Activated naive CD4-positive, alpha-beta T cell treated with anti-CD3 and anti-CD28 coated beads, Interleukin-2, amount 50 U/mL, for 24 hours (primary cell): Measurements from ENCODE around the gene DOCK8.

Experiments used
- H3K27ac Mint-ChIP-seq: one replicate; pipeline ENCODE4 v1.8.0; 2021; ENCODE audit warnings: mild to moderate bottlenecking, mixed read lengths
- H3K27me3 Mint-ChIP-seq: one replicate; pipeline ENCODE4 v1.8.0; 2021; ENCODE audit warnings: mixed read lengths
- H3K36me3 Mint-ChIP-seq: one replicate; pipeline ENCODE4 v1.8.0; 2021; ENCODE audit warnings: mixed read lengths
- H3K4me1 Mint-ChIP-seq: one replicate; pipeline ENCODE4 v1.8.0; 2021; ENCODE audit warnings: mixed read lengths
- H3K4me3 Mint-ChIP-seq: one replicate; pipeline ENCODE4 v1.8.0; 2021; ENCODE audit warnings: mild to moderate bottlenecking, mixed read lengths
- H3K9me3 Mint-ChIP-seq: one replicate; pipeline ENCODE4 v1.8.0; 2021; ENCODE audit warnings: mixed read lengths

Gene DOCK8

GRCh38 chr9:347667-348292 is 133.1 kb downstream of the DOCK8 start:
- Mint-ChIP-seq H3K4me1 (peaks cover 42% of the 10 kb centered on the region), H3K36me3 (peaks cover 15% of the 10 kb centered on the region), H3K9me3 (no peaks in the 10 kb centered on the region), H3K27me3 (no peaks in the 10 kb centered on the region), H3K27ac (peak overlapping the region; percentile 60), H3K4me3 (no peak overlapping the region)

- H3K27ac Mint-ChIP-seq: peak overlapping the region; percentile 93
- H3K4me3 Mint-ChIP-seq: no peak overlapping the region
- no peaks in the 10 kb centered on the region for H3K9me3 Mint-ChIP-seq
- peaks cover 59% of the 10 kb centered on the region for H3K4me1 Mint-ChIP-seq
- H3K27me3 Mint-ChIP-seq: no peaks in the 10 kb centered on the region
- peaks cover 12% of the 10 kb centered on the region for H3K36me3 Mint-ChIP-seq
Measured at GRCh38 chr9:350384-350783, 135.7 kb downstream of the DOCK8 start.

- peaks cover 70% of the 10 kb centered on the region for H3K4me1 Mint-ChIP-seq
- H3K9me3 Mint-ChIP-seq: no peaks in the 10 kb centered on the region
- H3K36me3 Mint-ChIP-seq: peaks cover 13% of the 10 kb centered on the region
- no peaks in the 10 kb centered on the region for H3K27me3 Mint-ChIP-seq
- no peak overlapping the region for H3K4me3 Mint-ChIP-seq
- H3K27ac Mint-ChIP-seq: peak overlapping the region; percentile 20
Measured at GRCh38 chr9:351916-352315, 137.3 kb downstream of the DOCK8 start.

GRCh38 chr9:353077-353476 is 138.4 kb downstream of the DOCK8 start:
- Mint-ChIP-seq H3K4me1 (peaks cover 65% of the 10 kb centered on the region), H3K9me3 (no peaks in the 10 kb centered on the region), H3K4me3 (no peak overlapping the region), H3K36me3 (peaks cover 12% of the 10 kb centered on the region), H3K27me3 (no peaks in the 10 kb centered on the region), H3K27ac (peak overlapping the region; percentile 41)

GRCh38 chr9:354453-354852 is 139.8 kb downstream of the DOCK8 start:
- H3K4me3 Mint-ChIP-seq: no peak overlapping the region
- H3K4me1 Mint-ChIP-seq: peaks cover 56% of the 10 kb centered on the region
- peak overlapping the region; percentile 19 for H3K27ac Mint-ChIP-seq
- peaks cover 11% of the 10 kb centered on the region for H3K36me3 Mint-ChIP-seq
- no peaks in the 10 kb centered on the region for H3K9me3 Mint-ChIP-seq
- no peaks in the 10 kb centered on the region for H3K27me3 Mint-ChIP-seq

- Mint-ChIP-seq H3K36me3 (peaks cover 9% of the 10 kb centered on the region), H3K9me3 (no peaks in the 10 kb centered on the region), H3K4me3 (no peak overlapping the region), H3K4me1 (peaks cover 30% of the 10 kb centered on the region), H3K27me3 (no peaks in the 10 kb centered on the region), H3K27ac (peak overlapping the region; percentile 31)
Measured at GRCh38 chr9:357560-357959, 142.9 kb downstream of the DOCK8 start.

GRCh38 chr9:362561-363273 is 148.1 kb downstream of the DOCK8 start:
- no peak overlapping the region for H3K4me3 Mint-ChIP-seq
- peaks cover 14% of the 10 kb centered on the region for H3K36me3 Mint-ChIP-seq
- no peaks in the 10 kb centered on the region for H3K27me3 Mint-ChIP-seq
- H3K4me1 Mint-ChIP-seq: peaks cover 4% of the 10 kb centered on the region
- H3K9me3 Mint-ChIP-seq: no peaks in the 10 kb centered on the region
- H3K27ac Mint-ChIP-seq: no peak overlapping the region

GRCh38 chr9:363274-363612 is 148.6 kb downstream of the DOCK8 start:
- Mint-ChIP-seq H3K36me3 (peaks cover 14% of the 10 kb centered on the region), H3K4me1 (peaks cover 4% of the 10 kb centered on the region), H3K9me3 (no peaks in the 10 kb centered on the region), H3K27ac (no peak overlapping the region), H3K4me3 (no peak overlapping the region), H3K27me3 (no peaks in the 10 kb centered on the region)

GRCh38 chr9:365436-365835 is 150.8 kb downstream of the DOCK8 start:
- Mint-ChIP-seq H3K4me1 (peaks cover 4% of the 10 kb centered on the region), H3K4me3 (no peak overlapping the region), H3K27ac (no peak overlapping the region), H3K9me3 (no peaks in the 10 kb centered on the region), H3K36me3 (peaks cover 14% of the 10 kb centered on the region), H3K27me3 (no peaks in the 10 kb centered on the region)

- H3K27ac Mint-ChIP-seq: no peak overlapping the region
- no peaks in the 10 kb centered on the region for H3K27me3 Mint-ChIP-seq
- H3K4me1 Mint-ChIP-seq: peaks cover 4% of the 10 kb centered on the region
- H3K36me3 Mint-ChIP-seq: peaks cover 18% of the 10 kb centered on the region
- H3K9me3 Mint-ChIP-seq: no peaks in the 10 kb centered on the region
- no peak overlapping the region for H3K4me3 Mint-ChIP-seq
Measured at GRCh38 chr9:366620-367019, 152.0 kb downstream of the DOCK8 start.

GRCh38 chr9:370086-370485 is 155.4 kb downstream of the DOCK8 start:
- H3K4me1 Mint-ChIP-seq: no peaks in the 10 kb centered on the region
- H3K9me3 Mint-ChIP-seq: no peaks in the 10 kb centered on the region
- H3K4me3 Mint-ChIP-seq: no peak overlapping the region
- H3K27me3 Mint-ChIP-seq: no peaks in the 10 kb centered on the region
- H3K36me3 Mint-ChIP-seq: peaks cover 21% of the 10 kb centered on the region
- H3K27ac Mint-ChIP-seq: no peak overlapping the region

GRCh38 chr9:371349-371748 is 156.7 kb downstream of the DOCK8 start:
- H3K4me1 Mint-ChIP-seq: no peaks in the 10 kb centered on the region
- no peaks in the 10 kb centered on the region for H3K27me3 Mint-ChIP-seq
- H3K9me3 Mint-ChIP-seq: no peaks in the 10 kb centered on the region
- no peak overlapping the region for H3K4me3 Mint-ChIP-seq
- peak overlapping the region; percentile 60 for H3K27ac Mint-ChIP-seq
- H3K36me3 Mint-ChIP-seq: peaks cover 23% of the 10 kb centered on the region

GRCh38 chr9:372128-372527 is 157.5 kb downstream of the DOCK8 start:
- peaks cover 4% of the 10 kb centered on the region for H3K4me1 Mint-ChIP-seq
- no peak overlapping the region for H3K27ac Mint-ChIP-seq
- no peaks in the 10 kb centered on the region for H3K27me3 Mint-ChIP-seq
- no peaks in the 10 kb centered on the region for H3K9me3 Mint-ChIP-seq
- H3K36me3 Mint-ChIP-seq: peaks cover 22% of the 10 kb centered on the region
- no peak overlapping the region for H3K4me3 Mint-ChIP-seq

- peak overlapping the region; percentile 68 for H3K27ac Mint-ChIP-seq
- H3K4me1 Mint-ChIP-seq: peaks cover 12% of the 10 kb centered on the region
- H3K4me3 Mint-ChIP-seq: no peak overlapping the region
- peaks cover 23% of the 10 kb centered on the region for H3K36me3 Mint-ChIP-seq
- no peaks in the 10 kb centered on the region for H3K9me3 Mint-ChIP-seq
- no peaks in the 10 kb centered on the region for H3K27me3 Mint-ChIP-seq
Measured at GRCh38 chr9:373759-374206, 159.1 kb downstream of the DOCK8 start.

GRCh38 chr9:374736-375135 is 160.1 kb downstream of the DOCK8 start:
- Mint-ChIP-seq H3K27me3 (no peaks in the 10 kb centered on the region), H3K36me3 (peaks cover 26% of the 10 kb centered on the region), H3K4me1 (peaks cover 12% of the 10 kb centered on the region), H3K27ac (no peak overlapping the region), H3K9me3 (no peaks in the 10 kb centered on the region), H3K4me3 (no peak overlapping the region)

- H3K27me3 Mint-ChIP-seq: no peaks in the 10 kb centered on the region
- no peak overlapping the region for H3K27ac Mint-ChIP-seq
- H3K4me3 Mint-ChIP-seq: no peak overlapping the region
- H3K9me3 Mint-ChIP-seq: no peaks in the 10 kb centered on the region
- H3K4me1 Mint-ChIP-seq: peaks cover 12% of the 10 kb centered on the region
- H3K36me3 Mint-ChIP-seq: peaks cover 21% of the 10 kb centered on the region
Measured at GRCh38 chr9:376115-376514, 161.4 kb downstream of the DOCK8 start.
